ENCODE measurements around the gene PNMA6E.

- TF ChIP-seq CTCF (IDR thresholded peaks at IDR 0.05; ENCODE audit: low read length) (no peak), EZH2phosphoT487 (IDR thresholded peaks at IDR 0.05; ENCODE audit: low read length) (no peak)
Observed at GRCh38 chrX:153421856-153422255, 20.7 kb upstream of the PNMA6E start.

Measured in MM.1S (cell line).